B cell (primary cell): ENCODE data around the gene WDR33. TPM values are rescaled to one million over a fixed set of nuclear protein-coding genes. Genes with fewer than 3 reads are reported as not detected.
A peak's percentile ranks its signal among the peaks of the same experiment; 100 is the strongest.

ENCODE experiments used
- ATAC-seq: fragments of 200-7000 bp; cut with Tn5 transposase; one replicate; pipeline ENCODE4 v1.10.0; 2021; ENCODE audit warnings: low read depth, mild to moderate bottlenecking, moderate number of reproducible peaks, moderate library complexity
- CTCF ChIA-PET: fragments of 350-600 bp; sonication (Branson Sonifier 250); formaldehyde crosslinking; loops from one replicate; lab custom pipeline; 2021; ENCODE audit warnings: antibody characterized with exemption, inconsistent platforms; lab: Charles Lee
- POLR2A ChIA-PET: fragments of 350-600 bp; sonication (Branson Sonifier 250); formaldehyde crosslinking; loops from one replicate; lab custom pipeline; 2021; ENCODE audit warnings: antibody characterized with exemption; lab: Charles Lee
- DNase-seq: peaks from one replicate; pipeline ENCODE4 v3.0.0; 2013
- H2AFZ ChIP-seq: 2 replicates; pipeline ENCODE4 v1.6.1; 2012; ENCODE audit warnings: mild to moderate bottlenecking, low read depth, low read length; ENCODE audit not compliant: insufficient read depth, poor library complexity, severe bottlenecking
- H3K27ac ChIP-seq, 2 donors: 1 replicate in 1 of 2; 2 replicates in 1 of 2; pipeline ENCODE4 v1.5.1; 2012 to 2013; ENCODE audit warnings: low read length in 2 of 2, mild to moderate bottlenecking in 2 of 2, moderate library complexity in 1 of 2
- H3K27me3 ChIP-seq, 4 experiments: fragments of 200-600 bp in 1 of 4; sonication (generic) in 1 of 4; replicated peaks in 1 of 4; 1 replicate in 2 of 4; 2 replicates in 2 of 4; pipeline versions ENCODE4 v1.6.1 to v1.7.0; 2013 to 2016; ENCODE audit warnings: low read length in 3 of 4, mild to moderate bottlenecking in 2 of 4, mixed read lengths in 1 of 4, moderate library complexity in 1 of 4; ENCODE audit not compliant: insufficient read depth in 4 of 4, control insufficient read depth in 3 of 4; ENCODE audit errors: control extremely low read depth in 1 of 4
- H3K36me3 ChIP-seq, 2 experiments: replicated peaks in 1 of 2; 1 replicate in 1 of 2; 2 replicates in 1 of 2; pipeline versions ENCODE4 v1.6.1 to v1.7.1; 2013; ENCODE audit warnings: low read length in 1 of 2; ENCODE audit not compliant: insufficient read depth in 2 of 2, control insufficient read depth in 1 of 2; ENCODE audit errors: control extremely low read depth in 1 of 2, extremely low read depth in 1 of 2
- H3K4me1 ChIP-seq, 2 donors: fragments of 200-600 bp in 1 of 2; sonication (generic) in 1 of 2; 1 replicate in 1 of 2; 2 replicates in 1 of 2; pipeline versions ENCODE4 v1.5.1 to v1.6.1; 2013 to 2017; ENCODE audit warnings: low read length in 2 of 2; ENCODE audit not compliant: control insufficient read depth in 2 of 2, insufficient read depth in 2 of 2
- H3K4me2 ChIP-seq: replicated peaks from 2 replicates; pipeline ENCODE3; 2012; ENCODE audit warnings: mild to moderate bottlenecking, low read depth, low read length; ENCODE audit not compliant: poor library complexity, severe bottlenecking
- H3K4me3 ChIP-seq, 5 experiments: fragments of 200-600 bp in 1 of 5; sonication (generic) in 1 of 5; 1 replicate in 3 of 5; 2 replicates in 2 of 5; pipeline versions ENCODE4 v1.5.1 to v1.7.0; 2011 to 2016; ENCODE audit warnings: low read length in 4 of 5, mild to moderate bottlenecking in 4 of 5, low read depth in 2 of 5, control low read depth in 1 of 5, moderate library complexity in 1 of 5; ENCODE audit not compliant: insufficient read depth in 1 of 5; ENCODE audit errors: control extremely low read depth in 1 of 5, extremely low read depth in 1 of 5
- H3K79me2 ChIP-seq: fragments of 200-600 bp; sonication (generic); one replicate; pipeline ENCODE4 v1.6.0; 2016; ENCODE audit warnings: low read length; ENCODE audit not compliant: control insufficient read depth, insufficient read depth
- H3K9ac ChIP-seq: fragments of 200-600 bp; sonication (generic); 2 replicates; pipeline ENCODE4 v1.6.1; 2017; ENCODE audit warnings: mild to moderate bottlenecking, low read length, moderate library complexity
- H3K9me3 ChIP-seq, 3 donors: one replicate each; pipeline versions ENCODE4 v1.6.1 to v1.7.1; 2013; ENCODE audit warnings: low read length in 2 of 3; ENCODE audit not compliant: control insufficient read depth in 2 of 3, insufficient read depth in 1 of 3; ENCODE audit errors: control extremely low read depth in 1 of 3
- H4K20me1 ChIP-seq: 2 replicates; pipeline ENCODE4 v1.6.0; 2012; ENCODE audit warnings: mild to moderate bottlenecking, low read length; ENCODE audit not compliant: insufficient read depth, control insufficient read depth, poor library complexity, severe bottlenecking
- H3K27ac Mint-ChIP-seq: one replicate; pipeline ENCODE4 v1.8.0; 2021; ENCODE audit warnings: mixed read lengths
- H3K27me3 Mint-ChIP-seq: one replicate; pipeline ENCODE4 v1.8.0; 2021; ENCODE audit warnings: mixed read lengths
- H3K4me1 Mint-ChIP-seq: one replicate; pipeline ENCODE4 v1.8.0; 2021; ENCODE audit warnings: mixed read lengths
- H3K4me3 Mint-ChIP-seq: one replicate; pipeline ENCODE4 v1.8.0; 2021; ENCODE audit warnings: mixed read lengths
- H3K9me3 Mint-ChIP-seq: one replicate; pipeline ENCODE4 v1.8.0; 2022; ENCODE audit warnings: mixed read lengths; ENCODE audit not compliant: insufficient read depth
- EZH2 ChIP-seq: IDR thresholded peaks from 2 replicates; pipeline ENCODE4 v1.6.1; 2012; ENCODE audit warnings: borderline replicate concordance, low read depth, mild to moderate bottlenecking, moderate library complexity, low read length; ENCODE audit not compliant: insufficient read depth, poor library complexity, severe bottlenecking
- WGBS: methylation state at CpG from one replicate; pipeline ENCODE4 v1.1.5; 2013; ENCODE audit warnings: missing lambda C conversion rate; ENCODE audit not compliant: insufficient coverage; 5-methylcytosine and 5-hydroxymethylcytosine counted together
- intact Hi-C: fragments of 100-400 bp; cut with micrococcal nuclease; formaldehyde crosslinking; loops from one replicate; pipeline ENCODE4 v1.10.0; 2022
- polyA plus RNA-seq: library from polyadenylated mRNA; depleted of rRNA; stranded (reverse); fragments of >200 nt; gene quantifications from 2 replicates; pipeline ENCODE4 v1.2.3, GENCODE V29; 2012
- total RNA-seq, 2 donors: library from RNA; stranded (reverse); fragments of 120-200 nt in 1 of 2; gene quantifications; 1 replicate in 1 of 2; 2 replicates in 1 of 2; pipeline versions ENCODE4 v1.2.3 to v1.2.4, GENCODE V29; 2013 to 2022
- TF ChIP-seq, protein P1 (sequence below): fragments of 200-600 bp; IDR thresholded peaks from one replicate; pipeline ENCODE4 v1.8.0; 2022; ENCODE audit warnings: antibody characterized with exemption, mild to moderate bottlenecking

WDR33 gene
- total and polyA plus RNA-seq, 2 donors (not counting 1 experiment from before 2014, with no cell fraction given), result 17.2 to 101 TPM

DNA sequence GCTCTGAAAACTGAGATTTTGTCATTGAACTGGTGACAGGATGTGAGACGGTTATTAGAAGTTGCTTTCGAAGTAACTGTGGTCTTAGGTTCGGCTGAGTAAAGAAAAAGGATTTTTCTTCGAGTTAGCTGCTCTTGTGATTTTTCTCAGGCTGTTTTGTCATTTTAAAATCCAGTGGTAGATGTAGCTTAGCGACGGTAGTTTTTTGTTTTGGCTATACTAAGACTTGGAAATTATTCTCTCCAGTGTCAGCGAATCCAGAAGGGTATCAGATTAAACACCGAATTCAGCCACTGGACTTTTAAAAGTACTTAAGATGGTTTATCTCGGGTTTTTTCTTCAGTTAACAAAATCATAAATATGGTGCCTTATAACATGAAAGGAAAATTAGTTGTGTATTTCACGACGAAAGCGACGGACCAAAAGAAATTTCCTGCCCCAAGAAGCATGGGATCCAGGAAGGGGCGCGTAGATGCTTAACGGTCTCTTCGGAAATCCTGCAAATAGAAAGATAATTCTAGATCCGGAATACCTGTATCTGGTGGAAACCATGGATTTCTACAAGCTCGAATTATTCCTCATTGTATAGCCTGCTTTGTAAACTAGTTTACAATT is 108.5 kb downstream of the WDR33 start:
- ChIA-PET POLR2A (interaction anchor here (0.7 to 1.3 kb wide), 2 partner anchors 126 to 128 kb away, joined by 3 to 4 read pairs; no protein-coding TSS in a partner anchor), CTCF (interaction anchor here (1.3 to 4.7 kb wide), 4 partner anchors 8 to 111 kb away, joined by 3 to 36 read pairs (median 6); no protein-coding TSS in a partner anchor)
- intact Hi-C loops, result loop anchor here (1.0 to 10.0 kb wide), 4 partner anchors 65 to 618 kb away; partner anchors contain the start of genes POLR2D and SAP130
- Histone ChIP-seq H3K9me3 (no peaks in the 10 kb centered on the region), H3K9ac (peak overlapping the region; percentile 72), H3K36me3 (peaks cover 0 to 32% of the 10 kb centered on the region in 2 experiments), H3K4me1 (peaks cover 29% of the 10 kb centered on the region in 2 donors), H3K27ac (peak overlapping the region; percentile 75 to 91), H4K20me1 (peaks cover 37% of the 10 kb centered on the region), H3K4me2 (peak overlapping the region; percentile 88), H3K4me3 (peak overlapping the region; percentile 69 to 84 (median 77)), H3K27me3 (no peaks in the 10 kb centered on the region), H3K79me2 (peaks cover 36% of the 10 kb centered on the region), H2AFZ (peak overlapping the region; percentile 82)
- WGBS, result 45% methylated on average over 11 of the region's 19 CpGs
- no peak for TF ChIP-seq EZH2
- TF ChIP-seq, protein P1, sequence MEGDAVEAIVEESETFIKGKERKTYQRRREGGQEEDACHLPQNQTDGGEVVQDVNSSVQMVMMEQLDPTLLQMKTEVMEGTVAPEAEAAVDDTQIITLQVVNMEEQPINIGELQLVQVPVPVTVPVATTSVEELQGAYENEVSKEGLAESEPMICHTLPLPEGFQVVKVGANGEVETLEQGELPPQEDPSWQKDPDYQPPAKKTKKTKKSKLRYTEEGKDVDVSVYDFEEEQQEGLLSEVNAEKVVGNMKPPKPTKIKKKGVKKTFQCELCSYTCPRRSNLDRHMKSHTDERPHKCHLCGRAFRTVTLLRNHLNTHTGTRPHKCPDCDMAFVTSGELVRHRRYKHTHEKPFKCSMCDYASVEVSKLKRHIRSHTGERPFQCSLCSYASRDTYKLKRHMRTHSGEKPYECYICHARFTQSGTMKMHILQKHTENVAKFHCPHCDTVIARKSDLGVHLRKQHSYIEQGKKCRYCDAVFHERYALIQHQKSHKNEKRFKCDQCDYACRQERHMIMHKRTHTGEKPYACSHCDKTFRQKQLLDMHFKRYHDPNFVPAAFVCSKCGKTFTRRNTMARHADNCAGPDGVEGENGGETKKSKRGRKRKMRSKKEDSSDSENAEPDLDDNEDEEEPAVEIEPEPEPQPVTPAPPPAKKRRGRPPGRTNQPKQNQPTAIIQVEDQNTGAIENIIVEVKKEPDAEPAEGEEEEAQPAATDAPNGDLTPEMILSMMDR, result no peak
- no peak for ATAC-seq
- Mint-ChIP-seq H3K4me3 (peak overlapping the region; percentile 91), H3K4me1 (peaks cover 35% of the 10 kb centered on the region), H3K27ac (peak overlapping the region; percentile 94), H3K27me3 (no peaks in the 10 kb centered on the region), H3K9me3 (no peaks in the 10 kb centered on the region)
- DNase-seq, result no peak
